H9 (cell line): ENCODE results near the gene TRAP1. TPM values are rescaled to one million over a fixed set of nuclear protein-coding genes. Genes with fewer than 3 reads are reported as not detected.

Experiments used
- DNase-seq: peaks from one replicate; pipeline ENCODE4 v3.0.0-alpha.2; 2017
- H2AFZ ChIP-seq: one replicate; pipeline ENCODE4 v1.6.1; 2013; ENCODE audit warnings: mild to moderate bottlenecking, low read length, control low read depth, moderate library complexity
- H2AK5ac ChIP-seq: 2 replicates; pipeline ENCODE4 v1.6.1; 2013; ENCODE audit warnings: low read length, control low read depth, mixed read lengths; ENCODE audit not compliant: insufficient read length
- H2BK120ac ChIP-seq: one replicate; pipeline ENCODE4 v1.6.1; 2013; ENCODE audit warnings: low read depth, mild to moderate bottlenecking, low read length, control low read depth, inconsistent platforms; ENCODE audit not compliant: poor library complexity, severe bottlenecking
- H2BK12ac ChIP-seq: 2 replicates; pipeline ENCODE4 v1.6.1; 2013; ENCODE audit warnings: low read length, control low read depth, mixed read lengths, low read depth; ENCODE audit not compliant: insufficient read length
- H2BK15ac ChIP-seq: 2 replicates; pipeline ENCODE4 v1.6.1; 2013; ENCODE audit warnings: low read depth, low read length, control low read depth
- H2BK20ac ChIP-seq: one replicate; pipeline ENCODE4 v1.6.1; 2013; ENCODE audit warnings: low read depth, mild to moderate bottlenecking, low read length, control low read depth, inconsistent platforms; ENCODE audit not compliant: poor library complexity, severe bottlenecking
- H2BK5ac ChIP-seq: 2 replicates; pipeline ENCODE4 v1.6.1; 2013; ENCODE audit warnings: low read length, control low read depth, mixed read lengths; ENCODE audit not compliant: insufficient read length
- H3K14ac ChIP-seq: 2 replicates; pipeline ENCODE4 v1.6.1; 2013; ENCODE audit warnings: low read length, control low read depth; ENCODE audit not compliant: insufficient read depth
- H3K18ac ChIP-seq: 2 replicates; pipeline ENCODE4 v1.6.1; 2013; ENCODE audit warnings: low read depth, mild to moderate bottlenecking, mixed read lengths, low read length, control low read depth; ENCODE audit not compliant: insufficient read length
- H3K23ac ChIP-seq: 2 replicates; pipeline ENCODE4 v1.6.1; 2013; ENCODE audit warnings: low read length, control low read depth, mixed read lengths, low read depth; ENCODE audit not compliant: insufficient read length
- H3K23me2 ChIP-seq: 2 replicates; pipeline ENCODE4 v1.6.1; 2013; ENCODE audit warnings: low read depth, mild to moderate bottlenecking, mixed read lengths, low read length, control low read depth; ENCODE audit not compliant: insufficient read length, poor library complexity, severe bottlenecking
- H3K27ac ChIP-seq: 2 replicates; pipeline ENCODE4 v1.5.1; 2013; ENCODE audit warnings: low read length, control low read depth, mixed read lengths, low read depth; ENCODE audit not compliant: insufficient read length
- H3K27me3 ChIP-seq: 2 replicates; pipeline ENCODE4 v1.6.1; 2013; ENCODE audit warnings: low read length, control low read depth, inconsistent platforms; ENCODE audit not compliant: insufficient read depth
- H3K4ac ChIP-seq: 2 replicates; pipeline ENCODE4 v1.6.1; 2013; ENCODE audit warnings: low read depth, mild to moderate bottlenecking, control low read depth, inconsistent platforms, low read length, moderate library complexity
- H3K4me1 ChIP-seq: 2 replicates; pipeline ENCODE4 v1.6.1; 2013; ENCODE audit warnings: low read length, control low read depth, inconsistent platforms; ENCODE audit not compliant: insufficient read depth
- H3K4me2 ChIP-seq: 2 replicates; pipeline ENCODE4 v1.6.1; 2013; ENCODE audit warnings: low read length, control low read depth, mixed read lengths; ENCODE audit not compliant: insufficient read length, insufficient read depth
- H3K56ac ChIP-seq: 2 replicates; pipeline ENCODE4 v1.6.1; 2013; ENCODE audit warnings: low read depth, mild to moderate bottlenecking, mixed read lengths, low read length, control low read depth; ENCODE audit not compliant: insufficient read length
- H3K79me1 ChIP-seq: 2 replicates; pipeline ENCODE4 v1.6.1; 2013; ENCODE audit warnings: low read depth, mild to moderate bottlenecking, moderate library complexity, low read length, control low read depth, inconsistent platforms; ENCODE audit not compliant: insufficient read depth, poor library complexity, severe bottlenecking
- H3K79me2 ChIP-seq: 2 replicates; pipeline ENCODE4 v1.6.1; 2013; ENCODE audit warnings: low read length, control low read depth, inconsistent platforms; ENCODE audit not compliant: insufficient read depth
- H3K9ac ChIP-seq: 2 replicates; pipeline ENCODE4 v1.6.1; 2013; ENCODE audit warnings: low read length, control low read depth, mixed read lengths; ENCODE audit not compliant: insufficient read length; ENCODE audit errors: extremely low read depth
- H3K9me3 ChIP-seq: one replicate; pipeline ENCODE4 v1.6.1; 2013; ENCODE audit warnings: low read depth, low read length, inconsistent platforms; ENCODE audit not compliant: control insufficient read depth
- H3T11ph ChIP-seq: one replicate; pipeline ENCODE4 v1.6.1; 2013; ENCODE audit warnings: mild to moderate bottlenecking, low read length, control low read depth, inconsistent platforms
- H4K20me1 ChIP-seq: one replicate; pipeline ENCODE4 v1.6.1; 2013; ENCODE audit not compliant: control insufficient read depth, insufficient read length, insufficient read depth
- H4K5ac ChIP-seq: 2 replicates; pipeline ENCODE4 v1.6.1; 2013; ENCODE audit warnings: low read depth, mild to moderate bottlenecking, mixed read lengths, low read length, control low read depth; ENCODE audit not compliant: insufficient read length
- H4K8ac ChIP-seq: replicated peaks from 2 replicates; pipeline ENCODE4 v1.6.1; 2013; ENCODE audit warnings: low read length, control low read depth, mixed read lengths, low read depth; ENCODE audit not compliant: insufficient read length
- H4K91ac ChIP-seq: 2 replicates; pipeline ENCODE4 v1.6.1; 2013; ENCODE audit warnings: low read depth, mild to moderate bottlenecking, moderate library complexity, mixed read lengths, low read length, control low read depth; ENCODE audit not compliant: insufficient read length
- H3K27ac Mint-ChIP-seq, 3 experiments: 2 replicates in 2 of 3; 3 replicates in 1 of 3; pipeline ENCODE4 v1.8.0; 2020 to 2021; ENCODE audit warnings: mixed read lengths in 3 of 3, mild to moderate bottlenecking in 1 of 3, moderate library complexity in 1 of 3
- H3K27me3 Mint-ChIP-seq: 2 replicates; pipeline ENCODE4 v1.8.0; 2021; ENCODE audit warnings: low read depth, mild to moderate bottlenecking, moderate library complexity, mixed read lengths
- H3K36me3 Mint-ChIP-seq, 3 experiments: 2 replicates in 2 of 3; 3 replicates in 1 of 3; pipeline ENCODE4 v1.8.0; 2020 to 2021; ENCODE audit warnings: low read depth in 3 of 3, mixed read lengths in 3 of 3; ENCODE audit not compliant: insufficient read depth in 1 of 3
- H3K4me1 Mint-ChIP-seq, 2 experiments: 2 replicates each; pipeline ENCODE4 v1.8.0; 2020; ENCODE audit warnings: mixed read lengths in 2 of 2
- H3K4me3 Mint-ChIP-seq, 2 experiments: 2 replicates in 1 of 2; 3 replicates in 1 of 2; pipeline ENCODE4 v1.8.0; 2020 to 2021; ENCODE audit warnings: mild to moderate bottlenecking in 2 of 2, mixed read lengths in 2 of 2, moderate library complexity in 1 of 2
- H3K9me3 Mint-ChIP-seq, 2 experiments: 2 replicates in 1 of 2; 3 replicates in 1 of 2; pipeline ENCODE4 v1.8.0; 2020; ENCODE audit warnings: mild to moderate bottlenecking in 2 of 2, mixed read lengths in 2 of 2, moderate library complexity in 1 of 2
- WGBS: extraction: QIAGEN DNeasy Blood & Tissue Kit; methylation state at CpG from one replicate; pipeline ENCODE4 v1.1.7; 2013; ENCODE audit warnings: missing lambda C conversion rate, low lambda C conversion rate, mixed read lengths; ENCODE audit not compliant: insufficient read length; ENCODE audit errors: extremely low coverage; 5-methylcytosine and 5-hydroxymethylcytosine counted together
- total RNA-seq: library from RNA; stranded (reverse); gene quantifications from 2 replicates; pipeline ENCODE4 v1.2.1, GENCODE V29; 2021
- TF ChIP-seq, protein P1 (sequence below): fragments of 200-600 bp; sonication (generic); conservative IDR thresholded peaks from 3 replicates; pipeline ENCODE4 v1.8.0; 2021; ENCODE audit warnings: antibody characterized with exemption, mild to moderate bottlenecking

Gene TRAP1
- total RNA-seq, 1 experiment from 2014 or later: 211 TPM

DNA sequence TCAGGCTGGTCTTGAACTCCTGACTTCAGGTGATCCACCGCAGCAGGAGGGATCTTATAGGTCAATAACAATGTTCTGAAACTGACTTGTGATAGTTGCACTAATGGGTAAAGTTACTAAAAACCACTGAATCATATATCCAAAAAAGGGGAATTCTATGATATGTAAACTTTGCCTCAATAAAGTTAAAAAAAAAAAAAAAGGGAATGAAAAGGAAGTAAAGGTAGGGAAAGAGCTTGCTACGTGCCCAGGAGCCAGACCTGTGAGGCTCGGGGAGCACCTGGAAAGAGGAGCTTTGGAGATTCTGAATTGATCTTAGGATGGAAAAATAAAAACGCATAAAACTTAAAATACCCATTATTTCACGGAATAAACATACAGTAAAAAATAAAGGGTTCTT is 20.8 kb upstream of the TRAP1 start:
- no peak overlapping the region for H2BK5ac ChIP-seq
- Mint-ChIP-seq H3K9me3 (no peaks in the 10 kb centered on the region; a peak in 2 of 5 replicates), H3K27me3 (no peaks in the 10 kb centered on the region; the same call in 1 of the 2 replicates), H3K4me1 (peaks cover 8 to 11% of the 10 kb centered on the region in 2 experiments), H3K27ac (no peak overlapping the region), H3K36me3 (peaks cover 55 to 90% (median 82%) of the 10 kb centered on the region in 3 experiments), H3K4me3 (no peak overlapping the region)
- H3K23ac ChIP-seq: no peak overlapping the region
- no peaks in the 10 kb centered on the region for H3K4me1 ChIP-seq
- no peak overlapping the region for H3K4ac ChIP-seq
- H2BK12ac ChIP-seq: no peak overlapping the region
- no peak overlapping the region for H4K5ac ChIP-seq
- peaks cover 3% of the 10 kb centered on the region for H3K79me1 ChIP-seq
- no peak overlapping the region for H2BK120ac ChIP-seq
- no peak overlapping the region for H3K4me2 ChIP-seq
- no peak overlapping the region for H3K56ac ChIP-seq
- H3K14ac ChIP-seq: no peak overlapping the region
- no peaks in the 10 kb centered on the region for H3K79me2 ChIP-seq
- H4K20me1 ChIP-seq: no peaks in the 10 kb centered on the region
- no peak overlapping the region for H3K9ac ChIP-seq
- no peak overlapping the region for H3K18ac ChIP-seq
- no peaks in the 10 kb centered on the region for H3K9me3 ChIP-seq
- H3K23me2 ChIP-seq: no peaks in the 10 kb centered on the region
- H2AK5ac ChIP-seq: no peak overlapping the region
- H4K8ac ChIP-seq: no peak overlapping the region
- no CpG with 5 or more reads among the region's 5 CpGs for WGBS
- no peak overlapping the region for H2AFZ ChIP-seq
- no peak overlapping the region for H2BK15ac ChIP-seq
- no peak overlapping the region for H3T11ph ChIP-seq
- H3K27me3 ChIP-seq: no peaks in the 10 kb centered on the region
- no peak overlapping the region for H3K27ac ChIP-seq
- TF ChIP-seq, protein P1, sequence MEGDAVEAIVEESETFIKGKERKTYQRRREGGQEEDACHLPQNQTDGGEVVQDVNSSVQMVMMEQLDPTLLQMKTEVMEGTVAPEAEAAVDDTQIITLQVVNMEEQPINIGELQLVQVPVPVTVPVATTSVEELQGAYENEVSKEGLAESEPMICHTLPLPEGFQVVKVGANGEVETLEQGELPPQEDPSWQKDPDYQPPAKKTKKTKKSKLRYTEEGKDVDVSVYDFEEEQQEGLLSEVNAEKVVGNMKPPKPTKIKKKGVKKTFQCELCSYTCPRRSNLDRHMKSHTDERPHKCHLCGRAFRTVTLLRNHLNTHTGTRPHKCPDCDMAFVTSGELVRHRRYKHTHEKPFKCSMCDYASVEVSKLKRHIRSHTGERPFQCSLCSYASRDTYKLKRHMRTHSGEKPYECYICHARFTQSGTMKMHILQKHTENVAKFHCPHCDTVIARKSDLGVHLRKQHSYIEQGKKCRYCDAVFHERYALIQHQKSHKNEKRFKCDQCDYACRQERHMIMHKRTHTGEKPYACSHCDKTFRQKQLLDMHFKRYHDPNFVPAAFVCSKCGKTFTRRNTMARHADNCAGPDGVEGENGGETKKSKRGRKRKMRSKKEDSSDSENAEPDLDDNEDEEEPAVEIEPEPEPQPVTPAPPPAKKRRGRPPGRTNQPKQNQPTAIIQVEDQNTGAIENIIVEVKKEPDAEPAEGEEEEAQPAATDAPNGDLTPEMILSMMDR: no peak
- no peak for DNase-seq
- no peak overlapping the region for H4K91ac ChIP-seq
- no peak overlapping the region for H2BK20ac ChIP-seq
